H1 (cell line): ENCODE measurements around the gene ZBP1. TPM values are rescaled to one million over a fixed set of nuclear protein-coding genes. Genes with fewer than 3 reads are reported as not detected.

Experiments used
- CHD7 ChIP-seq: fragments of 300-600 bp; sonication (generic); IDR thresholded peaks from 2 replicates; pipeline ENCODE4 v1.7.1; 2012; ENCODE audit warnings: low read length, moderate library complexity, mild to moderate bottlenecking, inconsistent platforms; ENCODE audit not compliant: insufficient replicate concordance
- RXRA ChIP-seq: IDR thresholded peaks from 2 replicates; pipeline ENCODE4 v1.6.1; 2011; ENCODE audit warnings: low read depth, mild to moderate bottlenecking, low read length, moderate library complexity; ENCODE audit not compliant: insufficient read depth
- ZNF274 ChIP-seq: IDR thresholded peaks from 2 replicates; pipeline ENCODE4 v1.7.0; 2012; ENCODE audit warnings: low read length, borderline replicate concordance; ENCODE audit errors: extremely low read depth
- polyA plus RNA-seq, 7 experiments: library from polyadenylated mRNA; depleted of rRNA in 3 of 7; stranded (reverse) in 5 of 7; unstranded in 2 of 7; fragments of >200 nt in 5 of 7; fragments of 200-250 nt in 2 of 7; gene quantifications; 1 replicate in 5 of 7; 2 replicates in 1 of 7; 4 replicates in 1 of 7; pipeline versions ENCODE4 v1.2.1 to v1.2.3, GENCODE V29; 2011 to 2013; ENCODE audit warnings: missing spikeins in 2 of 7, mixed read lengths in 2 of 7
- total RNA-seq: library from RNA; stranded (reverse); fragmentation: NEBNext Ultra II Directional; extraction: Animal tissue kit (Norgen Biotek cat#: 25700); gene quantifications from 2 replicates; pipeline ENCODE4 v1.2.1, GENCODE V29; 2021

ZBP1 gene
- total and polyA plus RNA-seq, 2 of the 8 experiments (the other 6 are each of a cell fraction or from before 2014, with no cell fraction given) = not detected

- TF ChIP-seq CHD7 (no peak), RXRA (no peak), ZNF274 (no peak)
These were observed 27.0 kb upstream of the ZBP1 start (continued) for GRCh38 chr20:57647006-57647932.
